Type B pancreatic cell (in vitro differentiated cells): ENCODE measurements around the gene CFAP69. TPM values are rescaled to one million over a fixed set of nuclear protein-coding genes. Genes with fewer than 3 reads are reported as not detected.
"Not testable (repeated sequence)": the region's sequence is repeated elsewhere in the genome, so short reads cannot be mapped to it uniquely, and the experiment has no call there.

ENCODE experiments used
- DNase-seq: peaks from one replicate; pipeline ENCODE4 v3.0.0; 2021; ENCODE audit warnings: mixed read lengths; ENCODE audit not compliant: unreplicated experiment; ENCODE audit errors: extremely low spot score
- H3K27ac Mint-ChIP-seq: 2 replicates; pipeline ENCODE4 v1.8.0; 2021; ENCODE audit warnings: mild to moderate bottlenecking, mixed read lengths
- H3K27me3 Mint-ChIP-seq: 2 replicates; pipeline ENCODE4 v1.8.0; 2021; ENCODE audit warnings: mixed read lengths
- H3K36me3 Mint-ChIP-seq: 2 replicates; pipeline ENCODE4 v1.8.0; 2021; ENCODE audit warnings: mixed read lengths
- H3K4me1 Mint-ChIP-seq: one replicate; pipeline ENCODE4 v1.8.0; 2021; ENCODE audit warnings: mixed read lengths; ENCODE audit not compliant: unreplicated experiment
- H3K4me3 Mint-ChIP-seq: 2 replicates; pipeline ENCODE4 v1.8.0; 2021; ENCODE audit warnings: mild to moderate bottlenecking, mixed read lengths
- H3K9me3 Mint-ChIP-seq: 2 replicates; pipeline ENCODE4 v1.8.0; 2021; ENCODE audit warnings: mixed read lengths
- CTCF ChIP-seq: fragments of 200-600 bp; sonication (generic); conservative IDR thresholded peaks from 2 replicates; pipeline ENCODE4 v1.5.0; 2021; ENCODE audit warnings: antibody characterized with exemption, mild to moderate bottlenecking
- total RNA-seq: library from RNA; stranded (reverse); gene quantifications from 2 replicates; pipeline ENCODE4 v1.2.1, GENCODE V29; 2021; ENCODE audit warnings: low replicate concordance

CFAP69 gene
- total RNA-seq, 1 donor from 2014 or later = 6.2 TPM

- H3K4me1 Mint-ChIP-seq = peaks cover 24% of the 10 kb centered on the region
- H3K9me3 Mint-ChIP-seq = peaks cover 1% of the 10 kb centered on the region
- no peaks in the 10 kb centered on the region for H3K36me3 Mint-ChIP-seq
- H3K27me3 Mint-ChIP-seq = peaks cover 24% of the 10 kb centered on the region
- TF ChIP-seq CTCF = no peak
- no peak overlapping the region for H3K4me3 Mint-ChIP-seq
- no peak overlapping the region for H3K27ac Mint-ChIP-seq
- DNase-seq = no peak
These were observed 3.7 kb downstream of the CFAP69 start for GRCh38 chr7:90248706-90249105.

GRCh38 chr7:90250601-90251303 lies 5.8 kb downstream of the CFAP69 start:
- TF ChIP-seq CTCF = no peak
- Mint-ChIP-seq H3K4me1 (peaks cover 8% of the 10 kb centered on the region), H3K4me3 (no peak overlapping the region), H3K36me3 (peaks cover 1% of the 10 kb centered on the region), H3K27ac (no peak overlapping the region), H3K27me3 (peaks cover 12% of the 10 kb centered on the region), H3K9me3 (peaks cover 4% of the 10 kb centered on the region)
- no peak for DNase-seq

DNA sequence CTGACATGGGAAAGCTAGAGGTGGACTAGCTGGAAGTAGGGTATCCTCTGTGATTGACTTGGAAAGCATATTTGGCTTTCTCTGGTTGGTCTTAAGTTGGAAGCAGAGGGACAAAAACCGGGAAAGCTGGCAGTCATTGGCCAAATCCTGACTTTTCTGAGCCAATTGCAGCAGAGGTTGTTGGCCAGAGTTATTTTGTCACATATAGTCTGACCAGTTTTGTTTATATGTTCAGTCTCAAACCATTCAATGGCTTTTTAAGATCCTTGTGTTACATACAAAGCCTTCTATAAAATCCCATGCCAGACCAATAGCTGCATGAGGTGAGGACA lies 6.3 kb downstream of the CFAP69 start:
- DNase-seq = no peak
- Mint-ChIP-seq H3K4me3 (no peak overlapping the region), H3K27me3 (peaks cover 6% of the 10 kb centered on the region), H3K4me1 (peaks cover 3% of the 10 kb centered on the region), H3K27ac (no peak overlapping the region), H3K36me3 (peaks cover 4% of the 10 kb centered on the region), H3K9me3 (peaks cover 4% of the 10 kb centered on the region)
- no peak for TF ChIP-seq CTCF

- not testable (repeated sequence) for DNase-seq, H3K27me3 Mint-ChIP-seq, H3K9me3 Mint-ChIP-seq
These were observed 11.0 kb downstream of the CFAP69 start for GRCh38 chr7:90256011-90256410.

DNA sequence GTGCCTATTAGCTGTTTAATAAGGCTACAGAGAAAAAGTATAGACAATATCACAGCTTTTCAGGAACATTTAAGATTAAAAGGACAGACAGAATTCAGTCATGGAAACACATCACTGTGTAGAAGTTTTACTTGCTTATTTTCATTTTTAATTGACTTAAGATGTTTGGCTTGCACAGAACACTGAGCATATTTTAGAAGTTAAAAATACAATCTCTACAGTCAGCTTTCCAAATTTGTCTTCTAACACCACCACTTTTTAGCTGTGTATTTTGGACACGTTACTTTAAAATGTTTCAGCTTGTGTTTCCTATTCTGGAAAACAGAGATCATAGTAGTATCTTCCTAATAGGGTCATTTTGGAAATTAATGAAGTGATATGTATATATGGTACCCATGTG lies 11.8 kb downstream of the CFAP69 start:
- Mint-ChIP-seq H3K27me3 (no peaks in the 10 kb centered on the region), H3K4me1 (no peaks in the 10 kb centered on the region), H3K4me3 (no peak overlapping the region), H3K27ac (no peak overlapping the region), H3K9me3 (peaks cover 4% of the 10 kb centered on the region), H3K36me3 (peaks cover 4% of the 10 kb centered on the region)
- TF ChIP-seq CTCF = no peak
- no peak for DNase-seq

More at GRCh38 chr7:90256011-90256410, 11.0 kb downstream of the CFAP69 start:
- not testable (repeated sequence) for H3K27ac Mint-ChIP-seq, H3K4me1 Mint-ChIP-seq, H3K4me3 Mint-ChIP-seq, H3K36me3 Mint-ChIP-seq

- no peaks in the 10 kb centered on the region for H3K27me3 Mint-ChIP-seq
- DNase-seq = no peak
- H3K27ac Mint-ChIP-seq = no peak overlapping the region
- no peaks in the 10 kb centered on the region for H3K36me3 Mint-ChIP-seq
- no peak for TF ChIP-seq CTCF
- H3K4me3 Mint-ChIP-seq = no peak overlapping the region
- H3K4me1 Mint-ChIP-seq = no peaks in the 10 kb centered on the region
- no peaks in the 10 kb centered on the region for H3K9me3 Mint-ChIP-seq
These were observed 16.5 kb downstream of the CFAP69 start for GRCh38 chr7:90261441-90261840.
